Measurements from ENCODE around the gene CTNNA2. TPM values are rescaled to one million over a fixed set of nuclear protein-coding genes. Genes with fewer than 3 reads are reported as not detected.

The CTNNA2 gene
- under 1 TPM; 0.17 to 0.88 TPM for total RNA-seq

DNA sequence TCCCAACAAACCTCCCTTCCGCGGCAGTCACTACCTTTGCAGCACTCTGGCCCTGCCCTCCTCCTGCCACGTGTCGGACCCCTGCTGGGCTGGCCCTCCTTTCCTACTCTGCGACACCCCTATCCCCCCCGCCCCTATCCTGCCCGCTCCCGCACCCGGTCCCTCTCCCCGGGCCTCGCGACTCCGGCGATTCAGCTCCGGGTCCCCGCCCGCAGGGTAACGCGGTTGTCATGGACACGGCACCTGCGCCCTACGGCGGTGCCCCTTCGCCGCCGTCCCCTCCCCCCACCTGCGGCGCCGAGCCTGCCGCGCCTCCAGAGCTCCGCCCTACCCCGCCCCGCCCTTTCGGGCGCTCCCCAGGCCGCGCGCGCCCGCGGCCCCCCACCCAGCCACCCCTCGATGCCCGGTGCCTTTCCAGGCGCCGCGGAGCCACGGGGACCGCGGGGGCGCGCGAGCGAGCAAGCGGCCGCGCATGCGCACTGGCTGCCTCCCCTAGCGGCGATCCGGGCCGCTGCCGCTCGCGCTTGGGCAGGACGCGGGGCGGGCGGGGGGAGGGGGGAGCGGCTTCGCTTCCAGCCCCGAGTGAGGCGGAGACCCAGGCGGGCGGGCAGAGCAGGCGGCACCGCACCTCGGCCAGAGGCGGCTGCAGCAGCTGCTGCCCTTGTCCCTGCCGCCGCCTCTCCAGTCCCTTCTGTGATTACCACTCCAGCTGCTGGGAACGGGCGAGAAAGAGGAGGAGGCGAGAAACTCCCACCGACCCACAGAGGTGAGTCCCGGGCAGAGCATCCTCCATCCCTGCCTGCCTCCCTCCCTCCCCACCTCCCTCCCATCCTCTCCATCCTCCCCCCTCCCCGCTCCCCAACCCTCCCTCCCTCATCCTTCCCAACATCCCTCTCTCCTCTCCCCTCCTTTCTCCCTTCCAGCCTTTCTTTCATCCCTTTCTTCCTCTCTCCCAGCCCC, at the start of gene CTNNA2:
Gene CTNNA2 (plus strand): TSS at position 610 of the 960 bp plus-strand sequence.
- H3K4me1 ChIP-seq = no peaks in the 10 kb centered on the region
- H3K9me3 ChIP-seq = no peaks in the 10 kb centered on the region
- H3K4me3 ChIP-seq = peak within 1 kb of the TSS; percentile 23
- H3K27me3 ChIP-seq = peaks cover 3% of the 10 kb centered on the region
- no peak within 1 kb of the TSS for H3K9ac ChIP-seq (ENCODE audit: low read depth in 2 of 2, low read length in 2 of 2)
- peak; percentile 33 for DNase-seq
- no peak within 1 kb of the TSS for H3K27ac ChIP-seq
- H3K36me3 ChIP-seq = no peaks in the 10 kb centered on the region
- intact Hi-C loops (cut with DNase I) = no loop called here
- TF ChIP-seq, protein P1, sequence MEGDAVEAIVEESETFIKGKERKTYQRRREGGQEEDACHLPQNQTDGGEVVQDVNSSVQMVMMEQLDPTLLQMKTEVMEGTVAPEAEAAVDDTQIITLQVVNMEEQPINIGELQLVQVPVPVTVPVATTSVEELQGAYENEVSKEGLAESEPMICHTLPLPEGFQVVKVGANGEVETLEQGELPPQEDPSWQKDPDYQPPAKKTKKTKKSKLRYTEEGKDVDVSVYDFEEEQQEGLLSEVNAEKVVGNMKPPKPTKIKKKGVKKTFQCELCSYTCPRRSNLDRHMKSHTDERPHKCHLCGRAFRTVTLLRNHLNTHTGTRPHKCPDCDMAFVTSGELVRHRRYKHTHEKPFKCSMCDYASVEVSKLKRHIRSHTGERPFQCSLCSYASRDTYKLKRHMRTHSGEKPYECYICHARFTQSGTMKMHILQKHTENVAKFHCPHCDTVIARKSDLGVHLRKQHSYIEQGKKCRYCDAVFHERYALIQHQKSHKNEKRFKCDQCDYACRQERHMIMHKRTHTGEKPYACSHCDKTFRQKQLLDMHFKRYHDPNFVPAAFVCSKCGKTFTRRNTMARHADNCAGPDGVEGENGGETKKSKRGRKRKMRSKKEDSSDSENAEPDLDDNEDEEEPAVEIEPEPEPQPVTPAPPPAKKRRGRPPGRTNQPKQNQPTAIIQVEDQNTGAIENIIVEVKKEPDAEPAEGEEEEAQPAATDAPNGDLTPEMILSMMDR (IDR thresholded peaks at IDR 0.05) = no peak

DNA sequence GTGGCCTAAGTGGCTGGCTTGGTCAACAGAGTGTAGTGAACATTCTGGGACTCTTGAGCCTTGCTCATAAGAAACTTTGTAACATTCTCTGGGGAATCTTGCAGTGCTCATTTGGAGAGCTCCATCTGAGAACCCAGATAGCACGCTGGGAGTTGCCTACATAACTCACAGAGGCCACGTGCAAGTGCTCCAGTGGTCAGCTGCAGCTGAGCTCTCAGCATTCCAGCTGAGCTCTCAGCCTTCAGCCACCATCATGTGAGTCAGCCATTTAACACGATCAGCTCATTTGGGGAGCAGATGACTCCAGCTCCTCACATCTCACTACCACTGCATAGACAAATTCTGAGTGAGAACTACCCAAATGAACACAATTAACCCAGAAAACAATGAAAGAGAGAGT, 25.5 kb upstream of the CTNNA2 start:
- TF ChIP-seq, protein P1 (IDR thresholded peaks at IDR 0.05) = no peak
- Histone ChIP-seq H3K4me3 (no peak overlapping the region), H3K9ac (ENCODE audit: low read depth in 2 of 2, low read length in 2 of 2) (no peak overlapping the region), H3K9me3 (no peaks in the 10 kb centered on the region), H3K36me3 (no peaks in the 10 kb centered on the region), H3K27me3 (no peaks in the 10 kb centered on the region), H3K4me1 (no peaks in the 10 kb centered on the region), H3K27ac (no peak overlapping the region)
- DNase-seq = no peak
- intact Hi-C loops (cut with DNase I) = no loop called here

DNA sequence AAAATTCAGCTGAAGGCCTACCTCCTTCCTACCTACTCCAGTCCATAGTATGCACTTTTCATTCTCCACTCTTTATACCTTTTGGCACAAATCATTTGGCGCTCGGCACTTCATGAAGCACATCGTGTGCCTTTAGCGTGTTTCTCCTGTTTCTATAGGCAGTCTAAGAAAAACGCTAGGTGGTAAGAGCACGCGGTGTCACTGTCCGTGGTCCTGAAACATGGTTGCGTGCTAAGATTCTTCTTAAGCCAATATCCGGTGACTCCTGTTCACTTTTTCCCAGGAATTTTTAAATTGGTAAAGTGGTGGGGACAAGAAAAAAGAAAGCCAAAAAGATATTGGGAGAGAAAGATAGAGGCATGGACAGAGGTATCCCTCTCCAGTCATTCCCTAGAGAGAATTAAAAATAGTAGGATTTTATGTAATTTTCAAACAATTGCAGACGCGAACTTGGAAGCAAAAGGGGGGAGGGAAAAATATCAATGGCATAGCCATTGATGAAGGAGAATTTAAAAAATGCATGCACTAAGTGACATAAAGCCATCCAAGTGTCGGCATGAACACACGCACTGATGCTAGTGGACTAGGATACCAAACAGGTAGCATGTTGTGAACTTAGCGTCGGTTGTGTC, 1.4 kb upstream of the CTNNA2 start:
- Histone ChIP-seq H3K36me3 (no peaks in the 10 kb centered on the region), H3K4me1 (no peaks in the 10 kb centered on the region), H3K27me3 (peaks cover 3% of the 10 kb centered on the region), H3K4me3 (no peak overlapping the region), H3K27ac (no peak overlapping the region), H3K9ac (ENCODE audit: low read depth in 2 of 2, low read length in 2 of 2) (no peak overlapping the region), H3K9me3 (no peaks in the 10 kb centered on the region)
- intact Hi-C loops (cut with DNase I) = no loop called here
- TF ChIP-seq, protein P1 (IDR thresholded peaks at IDR 0.05) = no peak
- DNase-seq = peak; percentile 45

DNA sequence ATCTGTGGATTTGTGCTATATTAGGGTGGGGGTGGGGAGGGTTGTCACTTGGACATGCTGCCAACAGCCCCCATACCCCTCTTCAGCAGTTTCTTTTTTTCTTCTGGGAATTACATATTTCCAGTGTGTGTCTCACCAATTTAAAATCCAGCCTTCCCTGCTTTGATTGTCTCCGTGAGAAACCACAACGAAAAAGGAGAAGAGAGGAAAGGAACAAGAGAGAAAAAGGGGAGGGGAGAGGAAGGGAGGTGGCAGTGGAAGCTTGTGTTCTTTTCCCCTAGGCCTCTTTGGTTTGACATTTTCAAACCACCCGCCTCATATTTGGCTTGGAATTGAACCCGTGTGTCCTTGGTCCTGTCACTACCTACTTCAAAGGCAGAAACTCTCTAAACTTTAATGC, 860 bp downstream of the CTNNA2 start:
- Histone ChIP-seq H3K27me3 (peaks cover 3% of the 10 kb centered on the region), H3K36me3 (no peaks in the 10 kb centered on the region), H3K27ac (no peak overlapping the region), H3K4me1 (no peaks in the 10 kb centered on the region), H3K9me3 (no peaks in the 10 kb centered on the region), H3K9ac (ENCODE audit: low read depth in 2 of 2, low read length in 2 of 2) (no peak overlapping the region), H3K4me3 (no peak overlapping the region)
- intact Hi-C loops (cut with DNase I) = no loop called here
- TF ChIP-seq, protein P1 (IDR thresholded peaks at IDR 0.05) = no peak
- DNase-seq = no peak

DNA sequence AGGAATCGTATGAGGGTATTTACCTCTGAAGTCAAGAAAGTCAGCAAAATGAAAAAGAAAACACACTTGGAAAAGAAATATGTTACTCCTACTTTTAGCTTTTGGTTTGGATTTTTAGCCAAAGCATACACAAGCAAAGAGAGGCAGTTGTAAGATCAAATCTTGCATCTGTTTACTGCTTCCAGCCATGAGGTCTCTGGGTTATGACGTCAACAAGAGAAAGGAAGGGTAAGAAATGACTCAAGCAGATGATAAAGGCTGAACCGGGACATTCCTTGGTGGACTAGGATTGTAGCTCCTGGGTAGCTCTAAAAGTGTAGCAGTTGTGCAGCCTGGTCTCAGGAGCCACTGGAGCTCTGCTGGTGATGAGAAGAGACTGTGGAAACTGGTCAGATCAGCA, 16.8 kb downstream of the CTNNA2 start:
- no peaks in the 10 kb centered on the region for H3K36me3 ChIP-seq
- no peak overlapping the region for H3K4me3 ChIP-seq
- H3K9me3 ChIP-seq = no peaks in the 10 kb centered on the region
- no peak overlapping the region for H3K27ac ChIP-seq
- H3K4me1 ChIP-seq = no peaks in the 10 kb centered on the region
- no peak overlapping the region for H3K9ac ChIP-seq (ENCODE audit: low read depth in 2 of 2, low read length in 2 of 2)
- TF ChIP-seq, protein P1 (IDR thresholded peaks at IDR 0.05) = no peak
- intact Hi-C loops (cut with DNase I) = loop anchor here (10.0 kb wide), 1 partner anchor 335 kb away; no protein-coding TSS in a partner anchor
- no peak for DNase-seq
- H3K27me3 ChIP-seq = no peaks in the 10 kb centered on the region

Measured in colonic mucosa (tissue), 4 donors.